HFFc6 (cell line): ENCODE data around the gene NEGR1. TPM values are rescaled to one million over a fixed set of nuclear protein-coding genes. Genes with fewer than 3 reads are reported as not detected.
"Not testable (repeated sequence)": the region's sequence is repeated elsewhere in the genome, so short reads cannot be mapped to it uniquely, and the experiment has no call there.

Experiments used
- DNase-seq: peaks from one replicate; pipeline ENCODE4 v3.0.0-alpha.2; 2018
- H3K27ac Mint-ChIP-seq: 2 replicates; pipeline ENCODE4 v1.8.0; 2020; ENCODE audit warnings: mild to moderate bottlenecking, mixed read lengths
- H3K27me3 Mint-ChIP-seq: 2 replicates; pipeline ENCODE4 v1.8.0; 2021; ENCODE audit warnings: mild to moderate bottlenecking, moderate library complexity, mixed read lengths; ENCODE audit not compliant: insufficient read depth
- H3K36me3 Mint-ChIP-seq: 2 replicates; pipeline ENCODE4 v1.8.0; 2021; ENCODE audit warnings: low read depth, mixed read lengths
- H3K4me1 Mint-ChIP-seq: 2 replicates; pipeline ENCODE4 v1.8.0; 2020; ENCODE audit warnings: low read depth, mixed read lengths
- H3K4me3 Mint-ChIP-seq: 2 replicates; pipeline ENCODE4 v1.8.0; 2020; ENCODE audit warnings: mild to moderate bottlenecking, moderate library complexity, mixed read lengths
- H3K9me3 Mint-ChIP-seq: 2 replicates; pipeline ENCODE4 v1.8.0; 2020; ENCODE audit warnings: mild to moderate bottlenecking, mixed read lengths
- total RNA-seq, 6 experiments: library from RNA; stranded (reverse); fragmentation: NEBNext Ultra II Directional; extraction: Animal tissue kit (Norgen Biotek cat#: 25700); gene quantifications; 2 replicates in 1 of 6; 3 replicates in 5 of 6; pipeline ENCODE4 v1.2.3, GENCODE V29; 2021
- TF ChIP-seq, protein P1 (sequence below): fragments of 200-600 bp; sonication (generic); IDR thresholded peaks from 2 replicates; pipeline ENCODE4 v1.5.0; 2021; ENCODE audit warnings: antibody characterized with exemption, mild to moderate bottlenecking

Gene NEGR1
- total RNA-seq, 6 experiments from 2014 or later, result 52.8 to 67.6 (median 64.6) TPM

DNA sequence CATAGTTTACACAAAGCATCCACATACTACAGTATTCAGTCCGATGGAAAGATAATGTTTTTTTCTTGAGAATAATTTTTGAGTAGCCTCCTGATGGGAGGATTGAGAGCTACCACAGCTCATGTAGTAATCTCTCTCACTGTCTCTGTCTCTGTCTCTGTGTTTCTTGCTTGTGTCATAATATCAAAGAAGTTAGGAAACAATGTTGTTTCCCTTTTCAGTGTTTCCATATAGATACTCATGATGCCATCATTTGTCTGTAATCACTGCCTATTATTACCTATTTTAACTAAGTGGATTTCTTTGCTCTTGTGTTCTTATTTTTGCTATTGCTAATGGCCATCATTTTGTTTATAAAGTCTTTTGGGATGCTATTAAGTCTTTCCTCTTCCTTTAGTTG, 367.7 kb downstream of the NEGR1 start:
- TF ChIP-seq, protein P1, sequence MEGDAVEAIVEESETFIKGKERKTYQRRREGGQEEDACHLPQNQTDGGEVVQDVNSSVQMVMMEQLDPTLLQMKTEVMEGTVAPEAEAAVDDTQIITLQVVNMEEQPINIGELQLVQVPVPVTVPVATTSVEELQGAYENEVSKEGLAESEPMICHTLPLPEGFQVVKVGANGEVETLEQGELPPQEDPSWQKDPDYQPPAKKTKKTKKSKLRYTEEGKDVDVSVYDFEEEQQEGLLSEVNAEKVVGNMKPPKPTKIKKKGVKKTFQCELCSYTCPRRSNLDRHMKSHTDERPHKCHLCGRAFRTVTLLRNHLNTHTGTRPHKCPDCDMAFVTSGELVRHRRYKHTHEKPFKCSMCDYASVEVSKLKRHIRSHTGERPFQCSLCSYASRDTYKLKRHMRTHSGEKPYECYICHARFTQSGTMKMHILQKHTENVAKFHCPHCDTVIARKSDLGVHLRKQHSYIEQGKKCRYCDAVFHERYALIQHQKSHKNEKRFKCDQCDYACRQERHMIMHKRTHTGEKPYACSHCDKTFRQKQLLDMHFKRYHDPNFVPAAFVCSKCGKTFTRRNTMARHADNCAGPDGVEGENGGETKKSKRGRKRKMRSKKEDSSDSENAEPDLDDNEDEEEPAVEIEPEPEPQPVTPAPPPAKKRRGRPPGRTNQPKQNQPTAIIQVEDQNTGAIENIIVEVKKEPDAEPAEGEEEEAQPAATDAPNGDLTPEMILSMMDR, result no peak
- Mint-ChIP-seq H3K4me1 (no peaks in the 10 kb centered on the region), H3K9me3 (no peaks in the 10 kb centered on the region), H3K4me3 (no peak overlapping the region), H3K36me3 (peaks cover 5% of the 10 kb centered on the region), H3K27ac (no peak overlapping the region), H3K27me3 (no peaks in the 10 kb centered on the region)
- no peak for DNase-seq

DNA sequence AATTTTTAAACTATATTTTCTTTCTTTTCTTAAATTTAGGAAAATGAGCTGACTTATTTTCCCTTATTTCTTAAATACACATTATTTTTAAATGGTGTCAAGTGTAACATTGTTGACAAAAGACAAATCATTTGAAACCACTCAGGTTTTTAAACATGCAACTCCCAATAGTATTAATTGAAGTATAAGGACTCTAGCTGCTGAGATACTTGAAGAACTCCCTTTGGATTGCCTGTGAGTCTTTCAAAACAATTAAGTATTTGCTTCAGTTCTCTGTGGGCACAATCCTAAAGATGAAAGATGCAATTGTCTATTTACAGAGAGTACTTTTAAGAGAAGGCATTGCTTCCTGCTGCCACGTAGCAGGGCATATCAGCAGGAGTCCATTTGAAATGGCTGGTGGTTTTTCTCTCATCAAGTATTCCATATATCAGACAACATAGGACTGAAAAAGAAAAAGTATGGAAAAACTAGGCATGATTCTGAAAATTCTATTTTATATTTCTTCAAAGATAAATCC, 373.4 kb downstream of the NEGR1 start:
- no peak for DNase-seq
- no peak overlapping the region for H3K4me3 Mint-ChIP-seq
- TF ChIP-seq, protein P1, result no peak
- H3K9me3 Mint-ChIP-seq, result no peaks in the 10 kb centered on the region
- H3K27me3 Mint-ChIP-seq, result no peaks in the 10 kb centered on the region
- no peaks in the 10 kb centered on the region for H3K36me3 Mint-ChIP-seq
- peaks cover 6% of the 10 kb centered on the region for H3K4me1 Mint-ChIP-seq
- H3K27ac Mint-ChIP-seq, result no peak overlapping the region

DNA sequence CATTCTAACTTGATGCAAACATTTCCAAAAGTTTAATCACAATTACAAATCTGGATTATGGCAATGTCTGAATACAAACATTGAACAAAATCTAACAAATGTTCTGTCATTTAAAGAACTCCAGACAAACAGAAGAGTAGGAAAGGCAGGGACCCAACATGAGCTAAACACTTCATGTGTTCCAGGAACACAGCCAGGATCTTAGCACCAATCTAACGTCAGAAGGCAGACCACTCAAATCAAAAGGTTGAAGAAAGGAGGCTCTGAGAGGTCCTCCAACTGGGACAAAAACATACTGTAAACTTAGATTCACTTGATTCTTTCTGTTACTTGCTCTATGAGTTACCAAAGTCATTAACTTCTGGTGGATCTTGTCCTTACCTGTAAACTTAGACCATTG, 374.0 kb downstream of the NEGR1 start:
- H3K9me3 Mint-ChIP-seq, result no peaks in the 10 kb centered on the region
- DNase-seq, result no peak
- H3K4me1 Mint-ChIP-seq, result peaks cover 6% of the 10 kb centered on the region
- no peaks in the 10 kb centered on the region for H3K36me3 Mint-ChIP-seq
- no peak overlapping the region; the same call in 1 of the 2 replicates for H3K27ac Mint-ChIP-seq
- TF ChIP-seq, protein P1, result no peak
- H3K27me3 Mint-ChIP-seq, result no peaks in the 10 kb centered on the region
- no peak overlapping the region for H3K4me3 Mint-ChIP-seq

DNA sequence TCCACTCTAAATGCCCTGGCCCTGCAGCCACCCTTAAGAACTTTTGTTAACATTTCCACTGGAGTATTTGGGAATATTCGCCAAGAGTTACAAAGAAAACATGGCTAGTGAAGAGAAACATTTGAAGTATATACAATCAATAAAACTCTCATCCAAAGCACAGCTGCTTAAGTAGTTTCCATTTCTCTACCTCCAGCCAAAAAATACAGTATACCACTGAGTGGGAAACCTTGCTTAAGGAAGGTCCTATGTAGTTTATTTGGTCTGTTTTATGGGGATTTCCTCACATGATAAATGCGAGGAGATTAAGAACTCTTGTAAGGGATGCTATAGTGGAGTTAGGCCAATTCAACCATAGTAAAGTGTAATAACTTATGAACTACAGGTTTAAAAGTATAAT, 382.5 kb downstream of the NEGR1 start:
- TF ChIP-seq, protein P1, result no peak
- Mint-ChIP-seq H3K4me3 (no peak overlapping the region), H3K27ac (no peak overlapping the region), H3K4me1 (no peaks in the 10 kb centered on the region), H3K36me3 (no peaks in the 10 kb centered on the region), H3K9me3 (no peaks in the 10 kb centered on the region), H3K27me3 (no peaks in the 10 kb centered on the region)
- DNase-seq, result no peak

DNA sequence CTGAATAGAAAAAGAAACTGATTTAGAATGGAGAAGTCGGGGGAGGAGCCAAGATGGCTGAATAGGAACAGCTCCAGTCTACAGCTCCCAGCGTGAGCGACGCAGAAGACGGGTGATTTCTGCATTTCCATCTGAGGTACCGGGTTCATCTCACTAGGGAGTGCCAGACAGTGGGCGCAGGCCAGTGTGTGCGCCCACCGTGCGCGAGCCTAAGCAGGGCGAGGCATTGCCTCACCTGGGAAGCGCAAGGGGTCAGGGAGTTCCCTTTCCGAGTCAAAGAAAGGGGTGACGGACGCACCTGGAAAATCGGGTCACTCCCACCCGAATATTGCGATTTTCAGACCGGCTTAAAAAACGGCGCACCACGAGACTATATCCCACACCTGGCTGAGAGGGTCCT, 394.2 kb downstream of the NEGR1 start:
- not testable (repeated sequence) for H3K4me1 Mint-ChIP-seq, H3K4me3 Mint-ChIP-seq, DNase-seq, H3K27me3 Mint-ChIP-seq, H3K36me3 Mint-ChIP-seq, H3K27ac Mint-ChIP-seq, H3K9me3 Mint-ChIP-seq

DNA sequence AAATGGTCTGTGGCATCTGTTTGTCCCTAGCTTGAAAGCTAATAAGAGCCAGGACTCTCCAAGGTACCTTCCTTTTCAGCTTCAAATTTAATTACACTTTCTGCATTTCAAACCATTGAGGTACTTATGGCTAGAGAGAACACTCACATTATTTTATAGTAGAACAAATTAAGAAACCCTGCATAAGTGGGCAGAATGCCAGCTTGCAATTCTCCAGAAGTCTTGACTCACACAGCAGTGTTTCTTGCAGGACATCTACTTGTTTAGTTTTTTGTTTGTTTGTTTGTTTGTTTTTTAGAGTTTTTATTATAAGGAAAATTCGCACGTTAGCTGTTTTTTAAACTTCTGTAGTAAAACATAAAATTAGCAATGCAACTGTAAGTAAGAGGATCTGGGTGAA, 397.2 kb downstream of the NEGR1 start:
- DNase-seq, result no peak
- H3K27me3 Mint-ChIP-seq, result no peaks in the 10 kb centered on the region
- no peak overlapping the region for H3K27ac Mint-ChIP-seq
- no peak overlapping the region for H3K4me3 Mint-ChIP-seq
- no peaks in the 10 kb centered on the region for H3K36me3 Mint-ChIP-seq
- TF ChIP-seq, protein P1, result no peak
- H3K9me3 Mint-ChIP-seq, result no peaks in the 10 kb centered on the region
- H3K4me1 Mint-ChIP-seq, result peaks cover 15% of the 10 kb centered on the region; the same call in 1 of the 2 replicates
